HG03575 (cell line): ENCODE data around the gene HOXD13.

Experiments
- ATAC-seq: cut with Tn5 transposase; IDR thresholded peaks from one replicate; pipeline ENCODE4 v1.9.1; 2021; ENCODE audit not compliant: unreplicated experiment, insufficient number of reproducible peaks, low FRiP score; ENCODE audit errors: extremely low read depth

The HOXD13 gene

DNA sequence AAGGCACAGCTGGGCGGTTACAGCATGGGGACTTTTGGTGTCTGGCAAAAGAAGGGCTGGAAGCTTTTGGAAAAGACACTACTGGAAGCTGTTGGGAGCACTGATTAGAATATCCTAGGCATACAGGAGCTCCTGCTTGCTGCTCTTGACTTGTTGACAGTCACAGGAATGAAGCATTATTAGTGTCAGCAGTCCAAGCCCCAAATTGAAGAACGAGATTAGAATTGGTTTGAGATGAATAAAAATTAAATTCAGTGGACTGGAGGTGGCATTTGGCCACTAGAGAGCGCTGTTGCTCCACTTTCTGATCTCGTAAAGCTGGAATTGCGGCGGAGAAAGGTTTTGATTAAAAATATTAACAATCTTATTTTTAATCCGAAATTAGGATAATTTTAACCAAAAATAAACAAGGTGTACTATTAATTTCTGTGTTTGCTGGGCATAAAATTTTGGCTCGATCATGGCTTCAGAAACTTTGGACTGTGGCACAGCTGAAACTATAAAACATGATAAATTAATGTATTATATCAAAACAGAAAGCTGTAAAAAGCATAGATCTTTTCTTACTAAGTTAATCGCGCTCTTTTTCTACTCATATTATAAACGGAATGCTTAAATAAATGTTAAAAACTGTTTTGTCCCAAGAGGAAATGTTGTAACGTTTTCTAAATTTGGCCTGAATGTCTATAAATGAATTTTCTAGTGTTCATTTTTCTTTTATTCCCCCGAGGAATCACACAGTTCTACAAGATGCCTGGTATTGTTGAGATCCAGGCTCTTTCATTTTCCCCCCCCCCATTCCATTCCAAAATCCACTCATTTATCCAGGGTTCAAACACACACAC, 34.6 kb downstream of the HOXD13 start:
- ATAC-seq: no peak

DNA sequence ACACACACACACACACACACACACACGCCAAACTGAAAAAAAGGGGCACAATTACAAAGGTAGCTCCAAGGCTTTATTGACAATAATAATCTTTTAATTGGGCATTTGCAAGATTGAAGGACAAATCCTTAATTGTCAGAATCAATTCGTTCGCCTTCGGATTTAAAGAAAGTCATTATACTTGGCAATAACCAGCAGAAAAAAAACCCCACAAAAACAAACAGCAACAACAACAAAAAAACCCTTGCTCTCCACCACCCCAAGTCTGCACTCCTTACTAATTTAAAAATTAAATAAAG, 35.2 kb downstream of the HOXD13 start:
- ATAC-seq: no peak

DNA sequence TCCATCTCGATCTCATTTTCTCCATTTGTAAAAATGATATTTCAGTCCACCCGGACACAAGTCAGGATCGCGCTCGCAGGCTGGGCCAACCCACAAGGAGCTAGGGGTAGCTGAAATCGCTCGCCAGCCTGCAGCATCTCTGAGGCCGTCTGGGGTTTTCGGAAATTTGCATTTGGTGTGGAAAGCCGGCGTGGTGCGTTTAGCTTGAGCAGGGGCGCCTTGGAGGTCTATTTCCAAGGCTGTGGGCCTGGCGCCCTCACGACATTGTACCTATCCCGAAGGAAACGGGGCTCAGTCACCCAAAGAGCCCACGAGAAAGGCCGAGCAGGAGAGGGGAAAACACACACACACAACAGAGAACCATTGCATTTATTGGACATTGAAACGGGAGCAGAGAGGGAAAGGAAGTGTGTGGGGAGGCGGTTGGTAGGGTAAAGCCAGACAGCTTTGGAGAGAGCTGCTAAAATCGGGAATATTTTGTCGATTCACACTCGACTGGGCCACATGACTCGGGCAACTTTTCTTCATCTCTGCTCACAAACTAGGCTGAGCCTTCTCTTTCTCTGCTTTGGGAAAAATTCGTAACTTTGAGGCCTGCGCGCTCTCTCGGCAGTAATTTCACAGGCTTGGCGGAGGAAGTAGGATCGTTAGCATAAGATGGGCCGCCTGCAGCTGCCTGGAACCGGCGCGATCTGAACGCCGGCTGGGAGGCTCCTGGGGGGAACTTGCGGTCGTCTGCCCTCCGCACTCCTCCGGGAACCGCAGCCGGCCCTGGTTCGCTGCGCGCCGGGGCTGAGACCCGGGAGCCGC, 35.9 kb downstream of the HOXD13 start:
- ATAC-seq: no peak

DNA sequence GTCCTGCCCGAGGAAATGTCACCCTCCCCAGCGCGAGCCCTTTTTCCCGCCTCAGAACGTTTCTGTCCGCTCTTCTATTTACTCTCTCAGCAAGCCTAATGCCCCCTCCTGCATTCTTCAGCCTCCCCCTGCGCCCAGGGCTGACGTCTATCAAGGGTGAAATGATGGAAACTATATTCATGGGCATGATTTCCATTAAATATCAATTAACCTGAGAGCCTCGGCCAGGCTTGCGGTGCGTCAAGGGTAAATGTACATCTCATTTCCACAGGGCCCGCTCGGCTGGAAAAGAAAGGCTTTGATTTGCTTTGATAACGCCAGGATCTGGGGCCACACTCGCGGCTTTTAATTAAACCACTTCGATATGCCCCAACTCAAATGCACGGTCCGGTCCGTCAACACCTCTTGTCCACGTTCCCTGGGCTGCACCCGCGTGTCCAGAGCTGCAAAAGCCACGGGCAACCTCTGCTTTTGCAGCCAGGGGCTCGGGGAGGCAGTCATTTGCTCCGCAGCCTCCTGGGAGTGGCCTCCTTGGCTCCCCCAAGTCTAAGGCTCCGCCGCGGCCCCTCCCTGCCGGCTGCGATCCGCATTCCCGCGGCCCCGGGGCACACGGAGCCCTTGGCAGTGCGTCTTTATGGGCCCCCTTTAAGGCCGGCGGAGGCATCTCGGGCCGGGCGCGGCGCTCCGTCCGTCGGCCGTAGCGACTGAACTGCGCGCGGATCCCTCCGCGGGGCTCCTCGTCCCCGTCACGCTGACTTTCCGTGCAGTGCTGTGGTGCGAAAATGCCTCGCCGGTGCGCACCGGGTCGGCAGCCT, 36.7 kb downstream of the HOXD13 start, which contains the start of gene HOXD8:
TSS of gene HOXD8 (plus strand) at position 724 of the 815 bp plus-strand sequence. CDS start 662 bp downstream, outside the sequence.
- no peak for ATAC-seq

DNA sequence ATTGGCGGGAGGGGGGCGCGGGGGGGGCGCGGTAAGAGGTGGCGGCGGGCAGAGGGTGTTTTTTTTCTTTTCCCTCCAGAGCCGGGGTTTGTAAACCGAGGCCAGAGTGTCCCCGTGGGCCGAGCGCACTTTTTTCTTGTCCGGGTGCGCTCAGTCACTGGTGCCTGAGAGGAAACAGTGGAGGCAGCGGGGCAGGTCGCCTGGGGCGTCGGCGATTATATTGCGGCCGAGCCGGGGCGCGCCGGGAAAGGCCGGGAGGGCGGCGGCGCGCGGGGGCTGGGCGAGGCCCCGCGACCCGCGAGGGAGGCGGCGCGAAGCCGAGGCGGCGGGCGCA, 37.3 kb downstream of the HOXD13 start:
- ATAC-seq: no peak

DNA sequence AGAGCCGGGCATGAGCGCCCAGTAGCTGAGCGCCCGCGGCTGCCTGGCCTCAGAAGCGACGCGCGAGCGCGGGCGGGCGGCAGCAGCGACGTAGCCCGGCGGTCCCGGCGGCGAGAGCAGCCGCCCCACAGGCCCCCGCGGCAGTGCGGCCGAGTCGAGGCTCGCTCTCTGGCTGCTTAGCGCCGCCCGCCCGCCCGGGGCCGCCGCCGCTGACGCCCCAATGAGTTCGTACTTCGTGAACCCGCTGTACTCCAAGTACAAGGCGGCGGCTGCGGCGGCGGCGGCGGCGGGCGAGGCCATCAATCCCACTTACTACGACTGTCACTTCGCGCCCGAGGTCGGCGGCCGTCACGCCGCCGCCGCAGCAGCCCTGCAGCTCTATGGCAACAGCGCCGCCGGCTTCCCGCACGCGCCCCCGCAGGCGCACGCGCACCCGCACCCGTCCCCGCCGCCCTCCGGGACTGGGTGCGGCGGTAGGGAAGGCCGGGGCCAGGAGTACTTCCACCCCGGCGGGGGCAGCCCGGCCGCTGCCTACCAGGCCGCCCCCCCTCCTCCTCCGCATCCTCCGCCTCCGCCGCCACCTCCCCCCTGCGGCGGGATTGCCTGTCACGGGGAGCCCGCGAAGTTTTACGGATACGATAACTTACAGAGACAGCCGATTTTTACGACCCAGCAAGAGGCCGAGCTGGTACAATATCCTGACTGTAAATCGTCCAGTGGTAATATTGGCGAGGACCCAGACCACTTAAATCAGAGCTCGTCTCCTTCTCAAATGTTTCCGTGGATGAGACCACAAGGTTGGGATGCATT, 37.8 kb downstream of the HOXD13 start:
- ATAC-seq: no peak

DNA sequence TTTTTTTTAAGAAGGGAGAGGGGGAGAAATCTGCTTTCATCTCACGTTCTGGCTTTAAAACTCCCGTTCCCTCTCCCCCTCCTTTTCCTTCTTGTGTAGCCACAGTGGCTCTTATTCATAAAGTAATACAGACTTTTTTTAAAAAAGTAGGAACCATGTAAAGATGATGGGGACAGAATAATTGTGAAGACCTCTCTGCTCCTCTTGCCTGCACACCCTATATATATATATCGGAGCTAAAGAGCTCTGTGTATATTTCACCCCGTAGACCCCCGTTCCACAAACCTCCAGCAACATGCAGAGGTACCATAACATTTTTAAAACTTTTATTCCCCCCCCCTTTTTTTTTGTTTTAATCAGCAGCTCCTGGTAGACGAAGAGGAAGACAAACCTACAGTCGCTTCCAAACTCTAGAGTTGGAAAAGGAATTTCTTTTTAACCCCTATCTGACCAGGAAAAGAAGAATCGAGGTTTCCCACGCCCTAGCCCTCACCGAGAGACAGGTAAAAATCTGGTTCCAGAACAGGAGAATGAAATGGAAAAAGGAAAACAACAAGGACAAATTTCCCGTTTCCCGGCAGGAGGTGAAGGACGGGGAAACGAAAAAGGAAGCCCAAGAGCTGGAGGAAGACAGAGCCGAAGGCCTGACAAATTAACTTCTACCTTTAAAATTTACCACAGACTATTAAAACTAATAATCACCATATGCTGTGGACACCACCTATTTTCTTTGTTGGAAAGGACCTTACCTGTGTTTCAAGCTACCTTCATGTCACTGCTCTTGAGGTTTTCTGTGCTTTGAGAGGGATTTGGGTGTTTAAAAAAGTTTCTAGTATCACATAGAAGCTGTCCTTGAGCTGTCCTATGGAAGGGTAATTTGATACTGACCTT, 38.7 kb downstream of the HOXD13 start:
- ATAC-seq: no peak

DNA sequence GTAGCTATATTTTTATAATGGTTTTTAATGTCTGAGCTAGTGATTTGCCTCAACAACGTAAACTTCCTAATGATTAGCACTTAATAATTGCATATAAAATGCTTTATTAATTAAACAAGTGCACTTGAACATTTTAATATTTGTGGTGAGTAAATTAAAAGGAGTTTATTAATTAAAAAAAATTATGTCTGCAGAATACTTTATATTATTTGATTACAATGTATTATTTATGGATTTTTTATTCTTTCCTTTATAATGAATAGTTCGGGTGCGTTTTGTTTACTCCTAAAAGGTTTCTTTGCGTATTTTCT, 39.3 kb downstream of the HOXD13 start:
- no peak for ATAC-seq

DNA sequence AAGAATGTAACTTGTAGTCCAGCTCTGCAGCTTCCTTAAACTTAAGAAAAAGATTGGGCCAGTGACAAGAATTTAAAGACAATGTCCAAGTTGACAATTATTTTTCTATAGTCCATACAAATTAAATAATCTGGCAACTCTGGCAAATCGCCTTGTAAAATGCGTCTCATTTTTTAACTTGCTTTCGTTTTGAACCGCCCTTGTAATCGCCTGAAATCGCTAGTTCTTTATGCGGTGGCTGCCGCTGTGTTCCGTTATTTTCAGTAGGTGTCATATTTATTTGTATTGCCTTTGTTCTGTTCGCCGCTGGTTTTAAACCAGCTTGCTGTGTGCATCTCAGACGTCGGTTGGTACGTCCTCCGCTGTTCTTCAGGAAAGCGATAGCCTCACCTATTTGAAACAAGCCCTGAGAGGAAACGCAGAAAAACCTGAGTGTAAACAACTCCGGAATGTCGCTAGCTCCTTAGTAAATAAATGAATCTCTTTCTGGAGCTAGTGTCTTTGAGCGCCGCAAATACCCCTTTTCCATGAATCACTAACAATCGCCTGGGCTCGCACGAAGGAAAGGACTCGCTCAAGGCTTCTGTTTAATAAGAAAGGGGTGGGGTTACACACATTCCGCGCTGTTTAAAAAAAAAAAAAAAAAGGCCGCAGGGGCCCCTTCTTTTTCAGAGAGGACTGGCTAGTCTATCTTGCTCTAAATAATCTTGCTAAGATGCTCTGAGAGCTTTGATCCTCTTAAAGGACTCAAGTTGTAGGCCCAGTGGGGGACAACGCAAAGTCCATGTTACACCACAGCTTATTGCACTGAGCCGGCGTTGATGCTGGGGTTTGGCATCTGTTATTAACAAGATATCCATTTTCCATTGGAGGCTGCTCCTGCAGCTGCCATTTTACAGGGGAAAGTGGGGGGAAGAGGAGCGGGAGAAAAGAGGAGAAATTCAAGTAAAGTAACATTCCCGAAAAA, 40.0 kb downstream of the HOXD13 start:
- no peak for ATAC-seq

DNA sequence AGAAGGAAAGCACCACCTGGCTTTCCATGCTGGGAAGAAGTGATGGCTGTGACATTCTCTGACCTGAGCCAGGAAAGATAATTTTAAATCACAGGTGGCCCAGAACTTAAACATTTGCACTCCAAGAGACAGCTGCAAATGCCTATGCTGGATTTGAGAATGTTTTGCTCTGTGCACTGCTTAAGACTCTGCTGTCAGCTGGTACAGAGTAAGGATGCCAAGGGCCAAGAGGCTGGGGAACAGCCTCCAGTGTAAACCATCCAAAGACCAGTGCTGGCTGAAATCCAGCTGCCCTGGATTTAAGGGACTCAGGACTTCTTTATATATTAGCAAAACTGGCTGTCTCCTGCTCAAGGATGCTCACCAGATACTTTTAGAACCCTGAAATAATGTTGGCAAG, 40.9 kb downstream of the HOXD13 start:
- ATAC-seq: no peak

DNA sequence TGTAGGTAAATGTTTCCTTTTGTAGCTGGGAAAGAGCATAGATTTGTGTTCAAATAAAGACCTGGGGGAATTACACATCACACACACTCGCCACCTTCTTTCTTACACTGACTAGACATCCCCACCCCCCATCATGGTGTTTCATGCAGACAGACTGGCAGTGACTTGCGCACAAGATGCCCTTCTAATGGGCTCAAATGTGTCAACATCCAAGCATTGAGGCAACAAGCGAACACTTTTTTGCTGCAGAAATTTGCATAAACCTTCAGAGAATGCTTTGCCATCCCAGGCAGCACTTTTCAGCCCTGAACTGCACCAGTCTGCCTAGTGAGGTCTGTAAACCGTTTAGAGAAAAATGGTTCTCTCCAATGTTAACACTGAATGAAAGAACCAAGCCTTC, 41.5 kb downstream of the HOXD13 start:
- no peak for ATAC-seq

DNA sequence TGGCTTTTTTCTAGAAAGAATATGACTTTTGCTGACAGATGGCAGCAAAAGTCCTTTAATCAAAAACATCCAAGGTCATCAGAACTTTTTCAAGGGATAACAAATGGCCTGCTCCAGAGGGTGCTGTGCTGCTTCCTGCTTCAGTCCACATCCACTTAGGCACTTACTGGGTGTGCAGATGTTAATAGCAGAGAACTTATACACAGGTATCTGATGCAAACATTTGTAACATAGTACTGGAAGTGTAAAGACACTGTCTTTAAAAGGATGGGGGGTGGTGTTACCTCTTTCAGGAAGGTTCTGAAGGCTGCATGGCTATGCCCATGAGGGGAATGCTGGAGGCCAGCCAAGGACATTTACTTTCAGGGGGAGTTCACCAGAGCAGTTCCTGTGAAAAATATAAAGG, 42.5 kb downstream of the HOXD13 start:
- no peak for ATAC-seq

DNA sequence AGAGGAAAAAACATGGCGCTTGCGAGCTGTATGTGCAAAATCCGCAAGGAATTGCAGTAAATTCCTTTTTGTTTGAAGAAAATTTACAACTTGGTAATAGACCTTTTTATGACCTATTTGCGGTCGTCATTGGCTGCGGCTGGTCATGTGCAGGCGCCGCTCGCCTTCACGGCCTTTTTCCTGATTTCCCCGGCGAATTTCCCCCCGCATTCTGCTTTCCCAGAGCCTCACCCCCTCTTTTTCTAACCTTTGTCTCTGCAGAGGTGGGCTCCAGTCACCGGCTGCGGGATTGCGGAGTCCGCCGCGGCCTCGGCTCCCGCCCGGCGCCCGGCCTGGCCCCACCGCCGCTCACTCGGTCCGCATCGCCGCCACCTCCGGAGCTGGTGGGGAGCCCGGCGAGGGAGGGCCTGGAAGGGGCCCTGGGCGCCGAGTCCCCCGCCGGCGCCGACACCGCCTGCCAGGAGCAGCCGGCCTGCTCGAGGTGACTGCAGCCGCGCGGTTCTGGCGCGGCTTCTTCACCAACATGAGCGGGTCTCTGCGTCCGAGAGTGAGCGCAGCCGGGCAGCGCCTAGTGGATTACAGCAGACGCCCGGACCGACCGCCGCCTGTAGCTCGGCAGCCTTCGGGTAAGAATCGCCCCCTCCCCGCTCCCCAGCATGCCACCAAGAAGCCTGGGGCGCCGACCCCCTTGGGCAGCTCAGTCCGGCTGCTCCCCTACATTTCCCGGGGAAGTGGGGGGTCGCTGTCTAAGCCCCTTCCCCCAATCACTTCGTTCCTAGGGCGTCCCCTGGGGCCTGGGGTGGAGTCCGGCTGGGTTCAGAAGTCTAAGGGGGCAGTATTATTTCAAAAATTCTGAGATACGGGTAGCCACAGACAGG, 44.1 kb downstream of the HOXD13 start:
- ATAC-seq: no peak

DNA sequence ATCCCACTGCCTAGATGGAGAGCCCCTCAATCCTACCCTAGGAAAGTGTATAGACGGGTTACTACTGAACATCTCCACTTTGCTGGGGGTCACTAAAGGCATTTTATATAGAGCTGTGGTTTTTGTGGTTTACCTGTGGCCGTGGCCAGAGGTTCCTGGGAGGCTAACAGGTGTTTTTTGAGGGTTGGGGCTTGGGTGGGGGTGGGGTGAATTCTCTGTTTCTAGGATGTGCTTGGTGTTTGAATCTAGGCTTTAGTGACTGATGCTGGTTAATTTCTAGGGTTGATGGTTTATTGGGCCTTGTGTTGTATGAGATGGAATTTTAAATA, 44.7 kb downstream of the HOXD13 start:
- ATAC-seq: no peak

DNA sequence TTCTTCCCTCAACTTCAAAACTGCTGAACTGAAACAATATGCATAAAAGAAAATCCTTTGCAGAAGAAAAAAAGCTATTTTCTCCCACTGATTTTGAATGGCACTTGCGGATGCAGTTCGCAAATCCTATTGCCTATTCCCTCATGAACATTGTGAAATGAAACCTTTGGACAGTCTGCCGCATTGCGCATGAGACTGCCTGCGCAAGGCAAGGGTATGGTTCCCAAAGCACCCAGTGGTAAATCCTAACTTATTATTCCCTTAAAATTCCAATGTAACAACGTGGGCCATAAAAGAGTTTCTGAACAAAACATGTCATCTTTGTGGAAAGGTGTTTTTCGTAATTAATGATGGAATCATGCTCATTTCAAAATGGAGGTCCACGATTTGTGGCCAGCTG, 45.4 kb downstream of the HOXD13 start:
- no peak for ATAC-seq

DNA sequence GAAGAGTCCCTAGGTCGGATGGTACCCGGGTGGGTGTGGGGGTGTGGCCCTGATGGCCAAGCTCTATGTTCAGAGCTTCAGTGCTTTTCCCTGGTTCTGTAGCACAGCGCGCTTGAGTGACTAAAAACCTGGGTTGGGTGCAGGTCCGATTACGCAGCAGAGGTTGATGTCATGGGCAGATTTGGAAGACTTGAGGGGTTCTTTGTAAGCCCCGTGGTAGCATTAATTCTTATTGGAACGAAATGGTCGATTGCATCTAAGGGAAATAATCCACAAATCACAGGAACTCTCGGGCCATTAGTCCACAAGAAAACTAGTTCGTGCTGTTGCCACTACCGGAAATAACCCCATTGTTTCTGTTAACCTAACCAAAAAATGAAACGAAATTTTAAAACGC, 46.0 kb downstream of the HOXD13 start:
- no peak for ATAC-seq
